Liver (tissue), 3 donors: ENCODE results near the gene ABL1.

Source experiments
- SP1 ChIP-seq: IDR thresholded peaks from 2 replicates; pipeline ENCODE4 v1.6.1; 2018; ENCODE audit warnings: antibody characterized with exemption, mild to moderate bottlenecking
- TF ChIP-seq, protein P1 (sequence below): IDR thresholded peaks from 2 replicates; pipeline ENCODE4 v1.6.1; 2016; ENCODE audit warnings: antibody characterized with exemption, mild to moderate bottlenecking
- TF ChIP-seq, protein P2 (sequence below): fragments of 150-350 bp; IDR thresholded peaks from 2 replicates; pipeline ENCODE4 v1.5.1; 2017; ENCODE audit warnings: improper control_type of control experiment, low read depth, low read length; ENCODE audit not compliant: missing input control
- donor health status: healthy.
- donor health status: healthy.

DNA sequence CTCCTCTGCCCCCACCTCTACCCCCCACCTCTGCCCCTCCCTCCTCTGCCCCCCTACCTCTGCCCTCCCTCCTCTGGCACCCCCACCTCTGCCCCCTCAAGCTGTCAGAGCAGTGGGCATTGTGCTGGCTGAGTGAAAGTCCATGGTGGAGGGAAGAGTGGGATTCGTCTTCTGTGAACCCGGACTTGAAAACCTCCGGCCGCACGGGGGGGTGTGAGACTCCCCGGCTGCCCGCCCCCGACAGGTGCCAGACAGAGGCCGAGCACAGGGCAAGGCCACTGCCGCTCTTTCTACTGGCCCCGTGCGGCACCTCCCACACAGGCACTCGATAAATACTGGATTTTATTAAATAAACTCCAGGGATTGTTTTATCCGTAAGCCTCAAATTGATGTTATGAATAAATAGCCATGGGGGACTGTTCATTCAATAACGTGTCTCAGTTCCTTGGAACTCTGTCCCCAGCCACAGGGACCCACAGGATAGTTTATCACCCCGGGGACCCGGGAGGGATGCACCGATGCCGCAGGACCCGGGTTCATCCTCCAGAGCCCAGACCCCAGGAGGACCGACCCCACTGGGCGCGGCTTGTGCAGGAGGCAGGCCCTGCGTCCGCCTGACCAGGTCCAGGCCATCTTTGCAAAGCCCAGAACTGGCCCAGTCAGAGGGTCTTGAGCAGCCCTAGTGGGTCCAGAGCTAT is 64.1 kb downstream of the ABL1 start:
- TF ChIP-seq, protein P1, sequence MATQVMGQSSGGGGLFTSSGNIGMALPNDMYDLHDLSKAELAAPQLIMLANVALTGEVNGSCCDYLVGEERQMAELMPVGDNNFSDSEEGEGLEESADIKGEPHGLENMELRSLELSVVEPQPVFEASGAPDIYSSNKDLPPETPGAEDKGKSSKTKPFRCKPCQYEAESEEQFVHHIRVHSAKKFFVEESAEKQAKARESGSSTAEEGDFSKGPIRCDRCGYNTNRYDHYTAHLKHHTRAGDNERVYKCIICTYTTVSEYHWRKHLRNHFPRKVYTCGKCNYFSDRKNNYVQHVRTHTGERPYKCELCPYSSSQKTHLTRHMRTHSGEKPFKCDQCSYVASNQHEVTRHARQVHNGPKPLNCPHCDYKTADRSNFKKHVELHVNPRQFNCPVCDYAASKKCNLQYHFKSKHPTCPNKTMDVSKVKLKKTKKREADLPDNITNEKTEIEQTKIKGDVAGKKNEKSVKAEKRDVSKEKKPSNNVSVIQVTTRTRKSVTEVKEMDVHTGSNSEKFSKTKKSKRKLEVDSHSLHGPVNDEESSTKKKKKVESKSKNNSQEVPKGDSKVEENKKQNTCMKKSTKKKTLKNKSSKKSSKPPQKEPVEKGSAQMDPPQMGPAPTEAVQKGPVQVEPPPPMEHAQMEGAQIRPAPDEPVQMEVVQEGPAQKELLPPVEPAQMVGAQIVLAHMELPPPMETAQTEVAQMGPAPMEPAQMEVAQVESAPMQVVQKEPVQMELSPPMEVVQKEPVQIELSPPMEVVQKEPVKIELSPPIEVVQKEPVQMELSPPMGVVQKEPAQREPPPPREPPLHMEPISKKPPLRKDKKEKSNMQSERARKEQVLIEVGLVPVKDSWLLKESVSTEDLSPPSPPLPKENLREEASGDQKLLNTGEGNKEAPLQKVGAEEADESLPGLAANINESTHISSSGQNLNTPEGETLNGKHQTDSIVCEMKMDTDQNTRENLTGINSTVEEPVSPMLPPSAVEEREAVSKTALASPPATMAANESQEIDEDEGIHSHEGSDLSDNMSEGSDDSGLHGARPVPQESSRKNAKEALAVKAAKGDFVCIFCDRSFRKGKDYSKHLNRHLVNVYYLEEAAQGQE = no peak
- TF ChIP-seq, protein P2, sequence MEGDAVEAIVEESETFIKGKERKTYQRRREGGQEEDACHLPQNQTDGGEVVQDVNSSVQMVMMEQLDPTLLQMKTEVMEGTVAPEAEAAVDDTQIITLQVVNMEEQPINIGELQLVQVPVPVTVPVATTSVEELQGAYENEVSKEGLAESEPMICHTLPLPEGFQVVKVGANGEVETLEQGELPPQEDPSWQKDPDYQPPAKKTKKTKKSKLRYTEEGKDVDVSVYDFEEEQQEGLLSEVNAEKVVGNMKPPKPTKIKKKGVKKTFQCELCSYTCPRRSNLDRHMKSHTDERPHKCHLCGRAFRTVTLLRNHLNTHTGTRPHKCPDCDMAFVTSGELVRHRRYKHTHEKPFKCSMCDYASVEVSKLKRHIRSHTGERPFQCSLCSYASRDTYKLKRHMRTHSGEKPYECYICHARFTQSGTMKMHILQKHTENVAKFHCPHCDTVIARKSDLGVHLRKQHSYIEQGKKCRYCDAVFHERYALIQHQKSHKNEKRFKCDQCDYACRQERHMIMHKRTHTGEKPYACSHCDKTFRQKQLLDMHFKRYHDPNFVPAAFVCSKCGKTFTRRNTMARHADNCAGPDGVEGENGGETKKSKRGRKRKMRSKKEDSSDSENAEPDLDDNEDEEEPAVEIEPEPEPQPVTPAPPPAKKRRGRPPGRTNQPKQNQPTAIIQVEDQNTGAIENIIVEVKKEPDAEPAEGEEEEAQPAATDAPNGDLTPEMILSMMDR = no peak
- no peak for TF ChIP-seq SP1
